GM21528 (cell line): ENCODE data around the gene GAS6.

Experiments
- ATAC-seq: cut with Tn5 transposase; IDR thresholded peaks from one replicate; pipeline ENCODE4 v1.9.1; 2021; ENCODE audit warnings: mild to moderate bottlenecking, moderate library complexity; ENCODE audit not compliant: unreplicated experiment, low FRiP score

GAS6 gene

GRCh38 chr13:113888701-113889330, 24.9 kb upstream of the GAS6 start:
- ATAC-seq: no peak

GRCh38 chr13:113887700-113888201, 23.9 kb upstream of the GAS6 start:
- no peak for ATAC-seq

- no peak for ATAC-seq
Measured at GRCh38 chr13:113886561-113887112, 22.8 kb upstream of the GAS6 start.

DNA sequence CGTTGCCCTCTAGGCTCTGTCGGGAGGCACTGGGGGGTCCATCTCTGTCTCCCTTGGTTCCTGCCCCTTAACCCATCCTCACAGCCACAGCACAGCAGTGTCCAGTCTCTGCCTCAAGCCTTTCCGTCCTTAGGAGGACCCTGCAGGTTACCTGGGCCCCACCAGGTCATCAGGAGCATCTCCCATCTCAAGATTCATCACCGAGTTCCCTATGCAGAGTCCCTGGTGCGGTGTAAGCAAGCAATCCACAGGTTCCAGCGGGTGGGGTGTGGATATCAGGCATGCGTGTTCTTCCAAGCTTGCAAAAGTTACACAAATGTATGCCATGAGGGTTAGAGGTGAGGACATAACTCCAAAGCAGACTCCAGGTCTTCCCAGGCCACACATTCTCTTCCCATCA, 20.9 kb upstream of the GAS6 start:
- ATAC-seq: no peak

- ATAC-seq: no peak
Measured at GRCh38 chr13:113883921-113884804, 20.3 kb upstream of the GAS6 start.

GRCh38 chr13:113883314-113883811, 19.5 kb upstream of the GAS6 start:
- no peak for ATAC-seq

DNA sequence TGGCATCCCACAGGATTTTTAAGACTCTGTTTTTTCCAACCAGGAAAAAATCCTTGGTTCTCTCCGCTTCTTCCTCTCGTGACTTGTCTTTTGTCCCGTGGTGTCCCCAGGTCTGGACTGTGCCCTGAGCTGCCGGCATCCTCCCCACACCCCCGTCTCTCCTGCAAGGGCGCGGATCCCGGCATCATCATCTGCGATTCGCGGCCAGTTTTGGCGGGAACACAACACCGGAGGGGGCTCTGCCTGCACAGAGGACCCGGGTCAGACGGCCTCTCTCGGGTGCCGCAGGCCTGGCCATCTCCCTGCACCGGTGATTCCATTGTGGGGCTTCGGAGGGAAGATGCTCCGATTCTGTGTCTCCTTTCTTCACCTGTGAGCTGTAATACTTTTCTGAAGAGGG, 18.8 kb upstream of the GAS6 start:
- no peak for ATAC-seq

GRCh38 chr13:113882267-113882630, 18.4 kb upstream of the GAS6 start:
- no peak for ATAC-seq

DNA sequence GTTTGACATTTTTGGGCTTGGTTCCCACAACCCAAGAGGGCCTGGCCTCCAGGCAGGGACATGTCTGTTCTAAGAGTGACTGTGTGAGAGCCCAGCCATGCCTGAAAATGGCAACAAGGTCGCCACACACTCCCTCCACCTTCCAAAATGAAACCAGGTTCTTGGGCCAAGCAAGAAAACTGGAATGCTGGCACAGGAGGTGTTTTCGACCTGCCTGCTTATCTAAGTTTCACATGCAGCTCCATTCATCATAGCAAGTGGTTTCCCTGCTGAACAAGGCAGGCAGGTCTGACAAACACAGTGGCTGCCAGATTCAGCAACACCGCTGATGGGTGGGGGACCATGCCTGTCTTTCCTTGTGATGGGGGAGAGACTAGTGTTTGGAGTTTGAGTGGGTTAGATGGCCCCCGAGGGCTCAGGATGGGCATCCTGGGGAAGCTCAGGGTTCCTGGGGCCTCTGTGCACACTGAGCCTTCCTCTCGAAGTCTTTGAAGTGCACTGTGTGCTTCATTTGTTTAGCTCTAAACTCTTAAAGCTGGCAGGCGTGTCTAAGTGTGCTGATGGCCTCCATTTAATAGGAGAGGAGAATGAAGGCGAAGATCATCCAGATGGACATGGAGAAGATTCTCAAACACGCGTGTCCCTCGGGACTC, 17.9 kb upstream of the GAS6 start:
- ATAC-seq: no peak

GRCh38 chr13:113880651-113881611, 17.1 kb upstream of the GAS6 start:
- no peak for ATAC-seq

DNA sequence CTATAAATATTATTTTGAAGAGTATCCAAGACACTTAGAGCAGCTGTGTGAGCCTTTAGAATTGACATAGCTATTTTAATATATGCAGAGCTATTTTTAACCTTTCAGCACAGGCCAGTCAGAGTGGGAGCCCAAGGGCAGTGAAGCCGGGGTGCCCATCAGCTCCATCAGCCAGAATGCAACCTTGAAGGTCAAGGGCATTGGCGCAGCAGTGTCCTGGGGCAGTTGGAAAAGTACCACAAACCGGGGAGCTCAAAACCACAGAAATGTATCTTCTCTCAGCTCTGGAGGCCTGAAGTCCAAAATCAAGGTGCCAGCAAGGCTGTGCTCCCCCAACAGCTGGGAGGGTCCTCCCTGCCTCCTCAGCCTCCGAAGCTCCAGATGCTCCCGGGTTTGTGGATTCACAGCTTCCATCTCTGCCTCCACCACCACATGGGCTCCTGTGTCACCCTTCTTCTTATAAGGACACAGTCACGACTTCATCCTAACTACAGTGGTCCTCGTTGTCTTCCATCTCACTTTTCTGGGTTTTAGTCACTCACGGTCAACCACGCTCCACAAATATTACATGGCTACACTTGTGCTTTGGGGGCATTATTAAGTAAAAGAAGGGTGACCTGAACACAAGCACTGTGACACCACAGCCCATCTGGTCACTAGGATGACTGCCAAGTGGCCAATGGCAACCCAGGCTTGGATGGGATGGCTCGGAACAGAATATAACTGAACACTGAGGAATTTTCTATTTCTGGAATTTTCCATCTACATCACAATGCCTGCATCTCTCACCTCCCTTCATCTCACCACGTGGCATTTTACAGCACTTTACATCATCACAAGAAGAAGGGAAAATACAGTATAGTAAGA, 15.9 kb upstream of the GAS6 start:
- no peak for ATAC-seq

DNA sequence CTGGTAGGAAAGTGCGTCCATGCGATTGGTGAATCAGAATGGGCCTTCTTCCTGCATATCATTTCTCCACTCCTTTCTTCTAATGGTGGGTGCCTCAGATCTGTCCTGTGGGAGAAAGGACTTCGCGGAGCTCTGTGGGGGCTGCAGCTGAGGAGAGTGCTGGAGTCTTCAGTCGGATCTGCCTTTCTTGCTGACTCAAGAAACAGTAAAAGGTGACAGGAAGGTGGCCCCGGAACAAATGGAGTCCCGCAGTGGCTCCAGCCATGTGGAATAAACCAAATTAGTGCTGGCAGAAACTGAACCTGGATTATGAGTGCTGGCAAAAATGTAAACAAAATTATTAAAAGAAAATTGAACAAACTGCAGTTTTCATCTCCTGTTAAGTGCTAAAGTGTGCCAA, 15.1 kb upstream of the GAS6 start:
- no peak for ATAC-seq

- no peak for ATAC-seq
Measured at GRCh38 chr13:113877149-113877990, 13.5 kb upstream of the GAS6 start.

DNA sequence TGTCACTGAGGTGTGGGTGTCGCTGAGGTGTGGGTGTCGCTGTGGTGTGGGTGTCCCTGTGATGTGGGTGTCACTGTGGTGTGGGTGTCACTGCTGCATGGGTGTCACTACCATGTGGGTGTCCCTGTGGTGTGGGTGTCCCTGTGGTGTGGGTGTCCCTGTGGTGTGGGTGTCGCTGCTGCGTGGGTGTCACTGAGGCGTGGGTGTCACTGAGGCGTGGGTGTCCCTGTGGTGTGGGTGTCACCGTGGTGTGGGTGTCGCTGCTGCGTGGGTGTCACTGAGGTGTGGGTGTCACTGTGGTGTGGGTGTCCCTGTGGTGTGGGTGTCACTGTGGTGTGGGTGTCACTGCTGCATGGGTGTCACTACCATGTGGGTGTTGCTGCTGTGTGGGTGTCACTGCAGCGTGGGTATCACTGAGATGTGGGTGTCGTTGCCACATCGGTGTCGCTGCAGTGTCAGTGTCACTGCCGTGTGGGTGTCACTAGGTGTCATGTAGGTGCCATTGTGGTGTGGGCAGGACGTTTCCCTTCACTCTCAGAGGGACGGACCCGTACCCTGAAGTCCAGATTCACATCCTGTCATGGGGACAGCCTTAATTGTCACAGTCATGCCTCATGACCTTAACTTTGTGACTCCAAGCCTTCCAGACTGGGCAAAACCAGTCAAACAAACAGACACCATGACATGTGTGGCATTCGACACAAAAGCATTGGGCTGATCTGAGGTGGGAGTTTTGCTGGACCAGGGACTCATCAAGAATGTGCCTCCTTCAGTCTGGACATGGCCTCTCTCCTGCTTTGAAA, 12.7 kb upstream of the GAS6 start:
- ATAC-seq: no peak

GRCh38 chr13:113875837-113876281, 12.0 kb upstream of the GAS6 start:
- ATAC-seq: no peak

DNA sequence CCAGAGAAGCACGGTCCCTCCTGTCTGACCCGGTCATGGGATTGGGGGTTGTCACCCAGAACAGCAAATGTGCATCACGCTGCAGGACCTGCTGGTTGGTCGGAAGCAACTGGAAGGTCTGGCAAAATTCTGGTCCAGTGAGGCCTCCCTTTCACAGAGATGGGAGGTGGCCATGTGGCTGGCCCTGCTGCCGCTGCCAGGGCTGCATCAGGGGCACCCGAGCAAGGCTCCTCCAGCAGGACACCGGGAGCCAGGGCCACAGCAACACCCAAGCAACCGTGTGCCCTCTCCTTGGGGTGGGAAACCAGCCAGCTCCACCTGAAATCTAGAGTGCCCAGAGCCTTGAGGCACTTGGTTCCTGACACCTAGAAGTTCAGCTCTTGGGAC, 11.5 kb upstream of the GAS6 start:
- no peak for ATAC-seq
